NCI-H446 treated with DMSO at 0.1 percent for 48 hours (cell line): ENCODE data around the gene CCDC200.
"Not testable (repeated sequence)": the region's sequence is repeated elsewhere in the genome, so short reads cannot be mapped to it uniquely, and the experiment has no call there.

Experiments used
- DNase-seq: peaks from one replicate; lab custom pipeline; 2025; lab: John Stamatoyannopoulos, UW

Gene CCDC200

DNA sequence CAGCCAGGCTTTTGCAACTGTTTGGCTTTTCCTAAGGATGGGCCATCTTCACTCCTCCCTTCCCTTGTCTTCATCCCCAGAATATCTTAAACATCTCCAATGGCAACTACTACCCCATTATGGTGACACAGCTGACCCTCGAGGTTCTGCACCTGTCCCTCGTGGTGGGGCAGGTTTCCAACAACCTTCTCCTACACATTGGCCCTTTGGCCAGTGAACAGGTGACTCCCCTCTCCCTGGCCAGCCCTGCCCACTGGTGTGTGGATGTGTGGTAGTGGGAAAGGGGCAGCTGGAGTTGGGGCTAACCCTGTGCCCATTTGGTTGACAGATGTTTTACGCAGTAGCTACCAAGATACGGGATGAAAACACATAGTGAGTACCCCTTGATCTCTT, 12.1 kb downstream of the CCDC200 start:
- no peak for DNase-seq

DNA sequence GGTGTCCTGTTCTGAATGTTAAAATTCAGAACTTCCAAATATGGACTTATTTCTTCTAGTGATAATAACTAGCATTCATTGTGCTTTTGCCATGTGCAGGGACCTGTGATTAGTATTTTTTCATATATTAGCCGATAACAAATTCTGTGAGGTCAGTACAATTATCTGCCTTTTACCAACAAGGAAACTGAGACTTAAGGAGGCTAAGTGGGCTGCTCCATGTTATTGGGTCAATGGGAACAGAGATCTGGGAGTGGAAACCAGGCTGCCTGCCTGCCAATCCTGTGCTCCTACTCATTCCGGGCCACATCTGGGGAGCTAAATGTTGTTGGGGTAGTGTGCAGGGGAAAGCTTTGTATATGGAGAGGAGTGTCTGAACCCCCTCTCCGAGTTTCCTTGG, 13.1 kb downstream of the CCDC200 start:
- DNase-seq = no peak

DNA sequence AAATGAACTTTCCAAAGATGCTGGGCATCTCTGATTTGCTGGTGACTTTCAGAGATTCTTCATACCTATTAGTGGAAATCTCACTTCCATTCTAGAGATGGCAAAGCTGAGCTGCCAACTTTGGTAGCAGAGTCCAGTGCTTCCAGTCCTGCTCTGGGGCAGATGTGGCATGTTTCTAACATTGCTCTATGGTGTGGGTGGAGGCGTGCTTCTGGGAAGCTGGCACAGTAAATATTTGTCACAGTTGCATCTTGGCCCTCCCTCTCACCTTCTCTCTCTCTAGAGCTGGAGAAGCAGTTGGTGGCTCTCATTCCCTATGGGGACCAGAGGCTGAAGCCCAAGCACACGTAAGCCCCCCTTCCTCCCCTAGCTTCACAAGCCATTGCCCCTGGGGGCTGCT, 14.9 kb downstream of the CCDC200 start:
- DNase-seq = no peak

DNA sequence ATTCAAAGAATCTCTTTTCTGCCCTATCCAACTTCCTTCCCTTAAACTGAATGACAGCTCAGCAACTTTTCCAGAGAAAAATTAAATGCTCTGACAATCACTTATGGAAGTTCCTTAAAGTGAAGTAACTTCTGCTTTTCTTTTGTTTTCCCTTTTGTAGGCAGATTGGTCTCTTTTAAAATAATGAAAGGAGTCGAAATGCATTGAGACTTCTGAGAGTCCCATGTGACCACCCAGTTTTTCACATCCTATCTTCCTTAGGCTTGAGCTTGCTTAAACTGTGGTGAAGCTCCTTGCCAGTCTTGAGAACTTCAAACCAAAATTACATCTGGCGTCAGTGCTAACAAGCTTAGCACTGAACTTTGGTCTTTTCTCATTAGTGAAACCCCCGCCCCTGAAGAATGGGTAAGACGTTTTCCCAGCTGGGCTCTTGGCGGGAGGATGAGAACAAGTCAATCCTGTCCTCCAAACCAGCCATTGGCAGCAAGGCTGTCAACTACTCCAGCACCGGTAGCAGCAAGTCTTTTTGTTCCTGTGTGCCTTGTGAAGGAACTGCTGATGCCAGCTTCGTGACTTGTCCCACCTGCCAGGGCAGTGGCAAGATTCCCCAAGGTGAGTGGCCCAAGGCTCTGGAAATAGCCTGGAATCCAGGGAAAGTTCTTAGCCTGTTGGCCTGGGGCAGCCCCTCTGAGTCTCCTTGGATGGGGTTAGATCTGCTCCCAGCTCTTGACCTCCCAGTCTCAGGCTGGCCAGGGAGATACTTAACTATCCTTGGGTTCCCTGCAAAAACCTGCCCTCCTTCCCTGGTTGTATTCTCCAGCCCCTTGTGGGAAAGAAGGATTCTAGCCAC, 15.6 kb downstream of the CCDC200 start:
- no peak for DNase-seq

DNA sequence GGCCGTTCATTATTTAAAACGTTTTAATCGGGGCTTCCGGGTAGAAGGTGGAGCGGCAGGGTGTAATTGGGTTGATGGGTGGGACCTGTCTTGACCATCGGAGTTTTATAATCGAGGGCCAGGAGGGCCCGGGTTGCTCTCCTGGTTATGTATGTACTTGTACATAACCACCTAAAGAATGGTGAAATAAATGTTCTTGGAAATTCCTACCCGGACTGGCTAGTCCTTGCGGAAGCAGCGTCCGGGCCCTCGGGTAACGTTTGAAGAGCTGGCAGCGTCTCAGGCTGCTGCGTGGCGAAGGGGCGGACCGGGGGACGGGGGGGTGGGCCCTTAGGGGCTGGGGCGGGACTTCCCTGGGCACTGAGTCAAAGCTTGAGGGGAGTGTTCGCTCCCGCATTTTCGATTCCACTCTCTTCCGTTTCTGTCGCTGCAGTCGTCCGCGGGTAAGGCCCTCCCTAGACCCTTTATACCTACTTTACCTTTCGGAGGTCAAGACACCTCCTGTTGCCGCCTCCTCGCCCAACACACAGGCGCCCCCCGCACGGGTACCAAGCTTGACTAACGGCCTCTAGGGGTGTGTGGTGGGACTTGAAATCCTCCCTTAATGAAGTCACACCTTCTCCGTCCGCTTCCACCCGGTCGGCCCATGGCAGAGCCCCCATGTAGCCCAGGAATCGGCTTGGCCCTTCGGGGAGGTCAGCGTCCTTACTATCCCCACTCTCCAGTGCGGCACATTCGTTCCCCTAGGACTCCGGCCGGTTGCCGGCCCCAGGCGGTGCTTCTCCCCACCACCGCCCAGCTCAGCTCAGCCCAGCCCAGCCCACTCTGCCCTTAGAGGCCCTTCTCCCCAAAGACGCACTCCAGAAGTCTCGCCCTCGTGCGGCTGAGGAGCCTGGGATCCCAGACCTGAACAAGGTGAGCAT, 16.7 kb downstream of the CCDC200 start, which contains the start of gene TMEM106A:
TMEM106A (plus strand) TSS at position 396 of the 923 bp plus-strand sequence. CDS start 1,167 bp downstream, outside the sequence.
- no peak for DNase-seq

DNA sequence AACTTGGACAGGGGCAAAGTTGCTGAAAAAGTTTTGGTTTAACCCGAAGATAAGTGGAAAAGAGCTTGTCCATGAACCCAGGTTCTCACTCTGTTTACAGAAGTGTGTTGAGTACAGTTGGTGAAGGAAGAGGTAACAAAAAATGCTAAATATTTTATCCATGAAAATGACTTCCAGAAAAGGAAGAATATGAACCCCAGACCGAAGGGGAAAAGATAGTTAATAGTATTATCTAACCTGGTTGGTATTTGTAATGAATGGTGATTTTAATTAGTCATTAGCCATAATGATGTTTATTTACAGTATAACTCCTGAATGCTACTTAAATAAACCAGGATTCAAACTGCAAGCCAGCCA, 17.3 kb downstream of the CCDC200 start:
- DNase-seq = no peak

DNA sequence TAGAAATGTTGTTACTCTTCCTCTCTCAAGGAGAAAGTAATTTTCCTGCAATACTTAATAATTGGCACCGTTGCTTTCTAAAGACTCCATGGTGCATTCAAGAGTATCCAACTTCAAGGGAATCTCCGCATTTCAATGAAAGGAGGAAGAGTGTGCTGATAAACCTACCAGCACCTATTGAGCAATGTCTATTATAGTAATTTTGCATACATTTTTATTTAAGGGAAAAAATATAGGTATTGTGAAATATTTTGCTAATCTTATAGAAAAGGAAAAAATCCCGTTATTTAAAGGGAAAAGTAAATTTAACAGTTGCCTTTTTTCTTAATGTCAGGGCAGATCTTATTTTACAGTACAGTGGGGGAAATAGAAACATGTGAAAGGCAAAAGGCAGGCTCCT, 17.8 kb downstream of the CCDC200 start:
- no peak for DNase-seq

DNA sequence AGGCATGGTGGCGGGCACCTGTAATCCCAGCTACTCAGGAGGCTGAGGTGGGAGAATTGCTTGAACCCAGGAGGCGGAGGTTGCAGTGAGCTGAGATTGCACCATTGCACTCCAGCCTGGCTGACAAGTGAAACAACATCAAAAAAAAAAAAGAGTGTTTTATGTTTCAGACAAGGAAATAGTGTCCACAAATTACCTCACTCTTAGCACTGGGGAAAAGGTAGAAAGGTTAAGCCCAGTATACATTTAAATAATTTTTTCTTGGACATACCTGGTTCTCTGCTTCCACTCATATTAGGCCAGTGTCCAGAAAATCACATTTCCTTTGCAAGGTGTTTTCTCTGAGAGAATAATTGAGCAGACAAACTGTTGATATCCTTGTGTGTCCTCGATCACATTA, 25.4 kb downstream of the CCDC200 start:
- DNase-seq = not testable (repeated sequence)

DNA sequence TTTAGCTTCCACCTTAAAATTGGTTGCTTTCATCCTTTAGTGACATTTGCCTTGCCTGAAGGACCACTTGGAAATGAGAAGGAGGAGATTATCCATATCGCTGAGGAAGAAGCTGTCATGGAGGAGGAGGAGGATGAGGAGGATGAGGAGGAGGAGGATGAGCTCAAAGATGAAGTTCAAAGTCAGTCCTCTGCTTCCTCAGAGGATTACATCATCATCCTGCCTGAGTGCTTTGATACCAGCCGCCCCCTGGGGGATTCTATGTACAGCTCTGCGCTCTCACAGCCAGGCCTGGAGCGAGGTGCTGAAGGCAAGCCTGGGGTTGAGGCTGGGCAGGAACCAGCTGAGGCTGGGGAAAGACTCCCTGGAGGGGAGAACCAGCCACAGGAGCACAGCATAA, 28.3 kb downstream of the CCDC200 start:
- no peak for DNase-seq

DNA sequence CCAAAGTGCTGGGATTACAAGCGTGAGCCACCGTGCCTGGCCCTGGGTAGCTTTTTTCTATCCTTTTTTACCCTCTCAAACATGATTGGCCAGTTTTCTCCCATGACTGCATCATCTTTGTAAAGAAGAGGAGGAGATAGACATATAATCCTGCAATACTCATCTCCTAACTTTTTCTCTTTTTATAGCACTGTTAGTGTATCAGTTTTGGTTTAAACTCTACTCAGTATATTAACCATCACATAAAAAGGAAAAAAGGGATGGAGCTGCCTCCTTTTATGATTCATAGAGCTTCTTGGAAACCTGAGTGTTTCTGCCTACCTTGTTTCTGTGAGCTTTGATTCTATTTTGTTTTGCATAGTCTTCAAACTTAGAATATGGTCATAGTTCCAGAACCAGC, 28.8 kb downstream of the CCDC200 start:
- no peak for DNase-seq

DNA sequence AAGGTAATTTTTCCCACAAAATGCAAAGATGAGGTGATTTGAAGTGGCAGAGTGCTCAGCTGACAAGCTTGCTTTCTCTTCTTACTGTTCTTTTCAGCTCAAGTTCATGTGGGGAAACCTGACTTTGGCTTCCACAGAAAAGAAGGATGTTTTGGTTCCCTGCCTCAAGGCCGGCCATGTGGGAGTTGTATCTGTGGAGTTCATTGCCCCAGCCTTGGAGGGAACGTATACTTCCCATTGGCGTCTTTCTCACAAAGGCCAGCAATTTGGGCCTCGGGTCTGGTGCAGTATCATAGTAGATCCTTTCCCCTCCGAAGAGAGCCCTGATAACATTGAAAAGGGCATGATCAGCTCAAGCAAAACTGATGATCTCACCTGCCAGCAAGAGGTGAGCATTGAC, 35.2 kb downstream of the CCDC200 start:
- no peak for DNase-seq

DNA sequence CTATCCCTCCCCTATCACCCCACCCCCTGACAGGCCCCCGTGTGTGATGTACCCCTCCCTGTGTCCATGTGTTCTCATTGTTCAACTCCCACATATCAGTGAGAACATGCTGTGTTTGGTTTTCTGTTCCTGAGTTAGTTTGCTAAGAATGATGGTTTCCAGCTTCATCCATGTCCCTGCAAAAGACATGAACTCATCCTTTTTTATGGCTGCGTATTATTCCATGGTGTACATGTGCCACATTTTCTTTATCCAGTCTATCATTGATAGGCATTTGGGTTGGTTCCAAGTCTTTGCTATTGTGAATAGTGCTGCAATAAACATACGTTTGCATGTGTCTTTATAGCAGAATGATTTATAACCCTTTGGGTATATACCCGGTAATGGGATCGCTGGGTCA, 41.8 kb downstream of the CCDC200 start:
- not testable (repeated sequence) for DNase-seq

DNA sequence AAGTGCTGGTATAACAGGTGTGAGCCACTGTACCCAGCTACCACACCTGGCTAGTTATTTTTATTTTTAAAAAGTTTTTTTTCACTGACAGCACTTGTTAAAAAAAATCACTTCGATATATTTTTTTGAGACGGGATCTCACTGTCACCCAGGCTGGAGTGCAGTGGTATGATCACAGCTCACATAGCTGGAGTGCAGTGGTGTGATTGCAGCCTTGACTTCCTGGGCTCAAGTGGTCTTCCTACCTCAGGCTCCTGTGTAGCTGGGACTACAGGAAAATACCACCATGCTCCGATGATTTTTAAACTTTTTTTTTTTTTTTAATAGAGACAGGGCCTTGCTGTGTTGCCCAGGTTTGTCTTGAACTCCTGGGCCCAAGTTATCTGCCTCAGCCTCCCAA, 44.5 kb downstream of the CCDC200 start:
- DNase-seq = no peak

DNA sequence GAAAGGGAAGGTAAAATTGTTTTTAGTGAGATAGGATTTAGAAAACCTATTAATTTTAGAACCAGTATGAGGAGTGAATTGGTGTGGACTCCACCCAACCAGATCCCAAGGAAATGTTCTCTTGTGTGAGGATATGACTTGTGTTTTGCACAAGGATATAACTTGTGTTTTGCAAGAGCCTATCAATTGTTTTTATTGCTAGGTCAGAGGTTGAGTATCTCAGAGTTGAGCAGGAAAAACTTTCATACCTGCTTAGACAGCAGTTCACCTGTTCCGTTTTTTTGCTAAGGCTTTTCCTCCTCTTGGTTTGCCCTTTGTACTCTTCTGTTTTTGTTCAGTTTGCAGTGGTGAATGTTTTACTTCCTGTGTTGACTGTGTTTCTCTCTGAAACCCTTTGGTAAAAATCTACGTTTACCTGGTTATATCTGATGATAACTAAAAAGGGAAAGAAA, 52.3 kb downstream of the CCDC200 start:
- DNase-seq = no peak

DNA sequence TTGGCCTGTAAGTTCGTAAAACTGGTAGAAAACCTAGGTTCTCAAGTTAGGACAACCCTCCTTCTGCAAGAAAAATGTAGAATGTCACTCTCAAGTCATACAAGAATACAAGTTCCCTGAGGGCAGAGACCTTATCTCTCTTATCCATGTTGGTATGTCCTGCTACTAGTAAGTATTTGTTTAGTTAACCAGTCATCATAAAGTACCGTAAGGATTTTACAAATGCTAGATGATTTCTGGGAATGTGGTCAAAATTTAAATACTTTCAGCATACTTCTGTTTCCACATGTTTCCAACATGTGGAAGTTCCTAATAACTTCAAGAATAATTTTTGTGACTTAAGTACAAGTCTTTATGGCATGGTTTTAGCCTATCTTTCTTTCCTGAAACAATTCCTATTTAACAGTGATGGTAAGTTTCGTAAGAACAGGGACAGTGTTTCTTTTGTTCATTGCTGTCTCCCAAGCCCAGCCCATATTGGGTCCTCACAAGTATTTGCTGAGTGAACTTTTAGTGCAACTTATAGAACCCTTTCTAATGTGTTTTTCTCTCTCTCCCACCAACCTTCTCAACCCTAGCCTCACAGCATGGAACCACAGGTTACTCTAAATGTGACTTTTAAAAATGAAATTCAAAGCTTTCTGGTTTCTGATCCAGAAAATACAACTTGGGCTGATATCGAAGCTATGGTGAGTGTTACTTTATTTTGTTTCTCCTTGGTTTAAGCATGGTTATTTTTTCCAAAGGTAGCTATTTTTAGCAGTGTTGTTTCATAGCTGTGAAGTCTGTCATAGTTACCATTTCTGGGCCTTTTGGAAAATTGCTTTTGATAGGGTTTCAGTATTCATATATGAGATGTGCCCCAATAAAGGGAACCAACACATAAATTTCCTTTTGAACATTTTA, 53.0 kb downstream of the CCDC200 start:
- DNase-seq = no peak

DNA sequence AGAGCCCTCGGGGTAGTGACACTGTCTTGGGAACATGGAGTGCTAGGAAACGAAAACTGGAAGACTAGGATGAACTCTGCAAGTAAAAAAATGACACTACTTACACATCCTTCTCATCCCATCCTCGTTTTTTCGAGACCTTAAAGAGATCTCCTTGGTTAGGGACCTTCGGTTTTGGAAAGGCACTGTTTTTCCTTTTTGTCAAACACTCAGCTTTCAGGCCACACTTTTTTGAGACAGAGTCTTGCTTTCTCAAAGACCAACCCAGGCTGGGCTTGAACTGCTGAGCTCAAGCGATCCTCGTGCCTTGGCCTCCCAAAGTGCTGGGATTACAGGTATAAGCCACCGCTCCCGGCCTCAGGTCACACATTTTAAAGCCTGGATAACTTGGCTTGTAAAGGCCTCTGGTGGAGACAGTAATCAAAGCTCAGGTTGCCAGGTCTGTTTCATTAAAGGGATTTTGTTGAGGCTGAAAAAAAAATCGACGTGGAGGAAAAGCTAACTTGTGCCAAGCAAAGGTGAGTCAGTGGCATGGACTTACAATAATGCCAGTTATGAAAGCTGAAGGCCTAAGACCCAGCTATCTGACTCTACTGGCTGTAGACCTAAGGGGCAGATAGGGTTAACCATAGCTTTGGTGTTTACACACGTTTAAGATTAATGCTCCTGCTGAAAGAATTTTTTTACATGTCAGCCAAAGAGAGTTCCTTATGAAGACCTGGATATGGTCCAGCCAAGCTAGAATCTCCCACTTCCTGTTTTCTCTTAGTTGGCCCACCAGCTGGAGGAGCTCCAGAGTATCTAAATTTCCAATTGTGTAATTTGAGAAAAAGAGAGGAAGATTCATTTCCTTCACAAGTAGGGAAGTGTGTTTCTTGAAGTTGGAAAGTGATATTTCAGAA, 56.6 kb downstream of the CCDC200 start:
- DNase-seq = peak; percentile 29
